BLaER1 treated with 17β-estradiol and CSF1 and Interleukin-3, amounts not matched to agents 10 nM and 100 nM (cell line): ENCODE data around the gene ARHGAP42.
A peak's percentile ranks its signal among the peaks of the same experiment; 100 is the strongest.

Experiments used
- H3K27ac ChIP-seq, 11 experiments: shearing (Covaris generic); formaldehyde crosslinking; 2 replicates each; pipeline ENCODE4 v1.8.1; 2022
- H3K27me3 ChIP-seq, 11 experiments: shearing (Covaris generic); formaldehyde crosslinking; 2 replicates each; pipeline ENCODE4 v1.8.1; 2022
- H3K36me3 ChIP-seq, 11 experiments: shearing (Covaris generic); formaldehyde crosslinking; 2 replicates each; pipeline ENCODE4 v1.8.1; 2022
- H3K4me1 ChIP-seq, 10 experiments: shearing (Covaris generic); formaldehyde crosslinking; 2 replicates each; pipeline ENCODE4 v1.8.1; 2022
- H3K4me2 ChIP-seq, 11 experiments: shearing (Covaris generic); formaldehyde crosslinking; 2 replicates each; pipeline ENCODE4 v1.8.1; 2022
- H3K4me3 ChIP-seq, 10 experiments: shearing (Covaris generic); formaldehyde crosslinking; 2 replicates each; pipeline ENCODE4 v1.8.1; 2022
- H3K9ac ChIP-seq, 11 experiments: shearing (Covaris generic); formaldehyde crosslinking; 2 replicates each; pipeline ENCODE4 v1.8.1; 2022
- H3K9me3 ChIP-seq, 11 experiments: shearing (Covaris generic); formaldehyde crosslinking; replicated peaks in 1 of 11; 2 replicates each; pipeline ENCODE4 v1.8.1; 2022
- H4K20me1 ChIP-seq, 11 experiments: shearing (Covaris generic); formaldehyde crosslinking; 2 replicates each; pipeline ENCODE4 v1.8.1; 2022
- Cebpa-rat ChIP-seq, 11 experiments: shearing (Covaris generic); IDR thresholded peaks; 2 replicates each; pipeline ENCODE4 v1.8.1; 2022

Gene ARHGAP42

DNA sequence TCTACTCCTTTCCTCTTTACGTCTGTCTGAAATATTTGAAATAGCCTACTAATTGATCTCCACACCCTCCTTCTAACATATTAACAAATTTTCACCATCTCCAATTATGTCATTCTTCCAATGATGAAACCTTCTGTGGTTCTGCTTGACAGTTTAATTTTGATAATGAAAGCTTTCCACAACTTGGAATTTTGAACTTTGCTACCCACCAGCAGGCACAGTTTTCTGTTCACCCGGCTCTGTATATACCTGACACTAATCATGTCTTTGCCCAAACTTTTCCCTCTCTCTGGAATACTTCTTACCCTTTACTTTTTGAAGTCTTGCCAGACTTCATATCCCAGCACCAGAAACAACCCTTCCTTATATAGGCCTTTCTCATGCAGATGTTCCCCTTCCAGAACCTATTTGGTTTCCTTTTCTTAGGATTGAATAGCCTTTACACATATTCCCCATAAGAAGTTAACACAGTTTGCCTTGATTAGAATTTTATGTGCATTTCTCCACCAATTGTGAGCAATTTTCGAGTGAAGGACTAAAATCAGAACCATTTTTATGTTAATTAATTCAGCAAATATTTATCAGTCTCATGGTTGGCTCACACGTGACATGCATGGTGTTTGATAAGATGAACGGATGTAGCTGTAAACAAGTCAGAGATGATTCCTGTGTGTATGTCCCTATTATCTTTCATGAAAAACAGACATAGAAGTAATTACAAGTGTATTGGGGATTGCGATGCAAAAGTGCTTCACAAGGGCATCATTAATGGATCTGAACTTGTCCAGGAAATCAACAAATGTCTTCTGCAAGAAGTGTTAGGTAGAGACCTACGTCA lies 173.4 kb downstream of the ARHGAP42 start:
- H3K27me3 ChIP-seq: no peaks in the 10 kb centered on the region
- H3K4me1 ChIP-seq: peaks cover 3 to 11% (median 5%) of the 10 kb centered on the region in 10 experiments; a peak in 12 of 20 replicates
- H4K20me1 ChIP-seq: peaks cover 0 to 10% (median 0%) of the 10 kb centered on the region in 11 experiments; a peak in 1 of 22 replicates
- H3K27ac ChIP-seq: no peak overlapping the region
- no peak overlapping the region for H3K9ac ChIP-seq
- H3K9me3 ChIP-seq: no peaks in the 10 kb centered on the region
- no peak for TF ChIP-seq Cebpa-rat (IDR thresholded peaks at IDR 0.05)
- no peaks in the 10 kb centered on the region for H3K36me3 ChIP-seq
- H3K4me2 ChIP-seq: no peak overlapping the region
- no peak overlapping the region for H3K4me3 ChIP-seq

- no peak overlapping the region for H3K27ac ChIP-seq
- H3K9ac ChIP-seq: no peak overlapping the region
- peaks cover 10 to 18% (median 12%) of the 10 kb centered on the region in 10 experiments for H3K4me1 ChIP-seq
- no peak overlapping the region for H3K4me3 ChIP-seq
- H4K20me1 ChIP-seq: peaks cover 0 to 10% (median 0%) of the 10 kb centered on the region in 11 experiments; a peak in 1 of 22 replicates
- H3K4me2 ChIP-seq: no peak overlapping the region
- TF ChIP-seq Cebpa-rat (IDR thresholded peaks at IDR 0.05): no peak
- H3K27me3 ChIP-seq: no peaks in the 10 kb centered on the region
- peaks cover 0 to 5% (median 0%) of the 10 kb centered on the region in 11 experiments; a peak in 6 of 22 replicates for H3K9me3 ChIP-seq
- no peaks in the 10 kb centered on the region for H3K36me3 ChIP-seq
Observed at GRCh38 chr11:100861212-100861611, 174.1 kb downstream of the ARHGAP42 start.

GRCh38 chr11:100863080-100863581 lies 176.0 kb downstream of the ARHGAP42 start:
- peak overlapping the region in 5 of 11 experiments; percentile 8 to 30 (median 16); a peak in 3 of 22 replicates for H3K4me2 ChIP-seq
- H3K4me3 ChIP-seq: no peak overlapping the region
- H4K20me1 ChIP-seq: no peaks in the 10 kb centered on the region
- peaks cover 0 to 17% (median 6%) of the 10 kb centered on the region in 11 experiments; a peak in 8 of 22 replicates for H3K9me3 ChIP-seq
- no peaks in the 10 kb centered on the region for H3K27me3 ChIP-seq
- H3K36me3 ChIP-seq: no peaks in the 10 kb centered on the region
- H3K27ac ChIP-seq: no peak overlapping the region
- H3K4me1 ChIP-seq: peaks cover 16 to 29% (median 20%) of the 10 kb centered on the region in 10 experiments
- TF ChIP-seq Cebpa-rat (IDR thresholded peaks at IDR 0.05): no peak
- H3K9ac ChIP-seq: no peak overlapping the region

DNA sequence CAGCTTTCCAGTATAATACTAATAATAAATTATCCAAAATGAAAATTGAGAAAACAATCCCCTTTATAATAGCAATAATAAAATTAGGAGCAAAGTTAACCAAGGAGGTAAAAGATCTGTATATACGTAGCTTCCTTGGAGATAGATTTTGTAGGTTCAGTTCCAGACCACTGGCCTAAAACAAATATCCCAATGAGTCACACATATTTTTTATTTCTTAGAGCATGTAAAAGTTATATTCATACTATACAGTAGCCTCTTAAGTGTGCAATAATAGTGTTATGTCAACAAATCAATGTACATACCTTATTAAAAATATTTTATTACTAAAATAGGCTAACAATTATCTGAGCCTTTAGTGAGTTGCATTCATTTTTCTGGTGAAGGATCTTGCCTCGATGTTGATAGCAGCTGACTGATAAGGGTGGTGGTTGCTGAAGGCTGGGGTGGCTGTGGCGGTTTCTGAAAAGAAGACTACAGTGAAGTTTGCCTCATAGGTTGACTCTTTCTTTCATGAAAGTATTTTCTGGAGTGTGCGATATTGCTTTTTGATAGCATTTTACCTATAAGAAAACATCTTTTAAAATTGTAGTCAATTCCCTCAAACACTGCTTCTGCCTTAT lies 178.5 kb downstream of the ARHGAP42 start:
- Histone ChIP-seq H4K20me1 (no peaks in the 10 kb centered on the region), H3K36me3 (no peaks in the 10 kb centered on the region), H3K9ac (no peak overlapping the region), H3K4me1 (peaks cover 16 to 29% (median 20%) of the 10 kb centered on the region in 10 experiments), H3K4me3 (no peak overlapping the region), H3K27me3 (no peaks in the 10 kb centered on the region), H3K4me2 (peak overlapping the region; percentile 10 to 59 (median 42); a peak in 21 of 22 replicates), H3K27ac (peak overlapping the region in 4 of 11 experiments; percentile 32 to 53 (median 42); a peak in 5 of 22 replicates), H3K9me3 (peaks cover 0 to 17% (median 6%) of the 10 kb centered on the region in 11 experiments; a peak in 8 of 22 replicates)
- TF ChIP-seq Cebpa-rat (IDR thresholded peaks at IDR 0.05): no peak

DNA sequence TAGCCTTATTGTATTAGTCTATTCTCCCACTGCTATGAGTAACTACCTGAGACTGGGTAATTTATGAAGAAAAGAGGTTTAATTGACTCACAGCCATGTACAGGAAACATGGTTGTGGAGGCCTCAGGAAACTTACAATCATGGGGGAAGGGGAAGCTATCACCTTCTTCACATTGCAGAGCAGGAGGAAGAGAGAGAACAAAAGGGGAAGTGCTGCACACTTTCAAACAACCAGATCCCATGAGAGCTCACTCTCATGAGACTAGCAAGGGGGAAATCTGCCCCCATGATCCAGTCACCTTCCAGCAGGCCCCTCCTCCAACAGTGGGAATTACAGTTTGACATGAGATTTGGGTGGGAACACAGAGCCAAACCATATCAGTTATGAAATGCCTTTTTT lies 179.4 kb downstream of the ARHGAP42 start:
- H3K27ac ChIP-seq: peak overlapping the region in 10 of 11 experiments; percentile 32 to 62 (median 47); a peak in 17 of 22 replicates
- H3K4me3 ChIP-seq: no peak overlapping the region
- H3K36me3 ChIP-seq: no peaks in the 10 kb centered on the region
- H3K9me3 ChIP-seq: peaks cover 0 to 17% (median 6%) of the 10 kb centered on the region in 11 experiments; a peak in 8 of 22 replicates
- peak overlapping the region; percentile 10 to 59 (median 42) for H3K4me2 ChIP-seq
- no peak for TF ChIP-seq Cebpa-rat (IDR thresholded peaks at IDR 0.05)
- H3K27me3 ChIP-seq: no peaks in the 10 kb centered on the region
- H4K20me1 ChIP-seq: no peaks in the 10 kb centered on the region
- no peak overlapping the region for H3K9ac ChIP-seq
- peaks cover 16 to 29% (median 20%) of the 10 kb centered on the region in 10 experiments for H3K4me1 ChIP-seq

DNA sequence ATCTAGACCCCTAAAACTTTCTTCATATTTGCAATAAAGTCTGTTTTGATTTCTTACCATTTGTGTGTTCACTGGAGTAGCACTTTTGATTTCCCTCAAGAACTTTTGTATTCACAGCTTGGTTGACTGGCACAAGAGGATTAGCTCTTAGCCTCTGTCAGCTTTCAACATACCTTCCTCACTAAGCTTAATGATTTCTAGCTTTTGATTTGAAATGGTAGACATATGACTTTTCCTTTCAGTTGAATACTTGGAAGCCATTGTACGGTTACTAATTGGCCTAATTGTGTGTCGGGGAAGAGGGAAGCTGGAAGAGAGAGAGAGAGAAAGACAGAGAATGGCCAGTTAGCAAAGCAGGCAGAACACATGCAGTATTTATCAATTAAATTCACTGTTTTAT lies 180.5 kb downstream of the ARHGAP42 start:
- H3K4me3 ChIP-seq: no peak overlapping the region
- H3K4me1 ChIP-seq: peaks cover 16 to 29% (median 20%) of the 10 kb centered on the region in 10 experiments
- no peaks in the 10 kb centered on the region for H4K20me1 ChIP-seq
- no peak for TF ChIP-seq Cebpa-rat (IDR thresholded peaks at IDR 0.05)
- H3K4me2 ChIP-seq: no peak overlapping the region
- no peaks in the 10 kb centered on the region for H3K27me3 ChIP-seq
- no peak overlapping the region for H3K9ac ChIP-seq
- H3K36me3 ChIP-seq: no peaks in the 10 kb centered on the region
- peaks cover 0 to 17% (median 6%) of the 10 kb centered on the region in 11 experiments; a peak in 8 of 22 replicates for H3K9me3 ChIP-seq
- H3K27ac ChIP-seq: no peak overlapping the region

GRCh38 chr11:100869328-100869727 lies 182.2 kb downstream of the ARHGAP42 start:
- TF ChIP-seq Cebpa-rat (IDR thresholded peaks at IDR 0.05): no peak
- H3K27ac ChIP-seq: no peak overlapping the region
- no peak overlapping the region for H3K9ac ChIP-seq
- H3K27me3 ChIP-seq: no peaks in the 10 kb centered on the region
- no peaks in the 10 kb centered on the region for H4K20me1 ChIP-seq
- H3K4me2 ChIP-seq: no peak overlapping the region
- H3K4me1 ChIP-seq: peaks cover 12 to 23% (median 18%) of the 10 kb centered on the region in 10 experiments
- H3K4me3 ChIP-seq: no peak overlapping the region
- H3K9me3 ChIP-seq: peaks cover 0 to 17% (median 6%) of the 10 kb centered on the region in 11 experiments; a peak in 8 of 22 replicates
- 0 out of 22 replicates have a peak, but pooled peaks cover 0 to under 1% (median 0%) of the 10 kb centered on the region in 11 experiments for H3K36me3 ChIP-seq

GRCh38 chr11:100870138-100870537 lies 183.1 kb downstream of the ARHGAP42 start:
- H3K9ac ChIP-seq: no peak overlapping the region
- no peaks in the 10 kb centered on the region for H4K20me1 ChIP-seq
- no peaks in the 10 kb centered on the region for H3K27me3 ChIP-seq
- peaks cover 12 to 22% (median 18%) of the 10 kb centered on the region in 10 experiments for H3K4me1 ChIP-seq
- peaks cover 0 to 4% (median 0%) of the 10 kb centered on the region in 11 experiments; a peak in 1 of 22 replicates for H3K36me3 ChIP-seq
- H3K4me3 ChIP-seq: no peak overlapping the region
- no peak overlapping the region for H3K4me2 ChIP-seq
- no peak overlapping the region for H3K27ac ChIP-seq
- no peak for TF ChIP-seq Cebpa-rat (IDR thresholded peaks at IDR 0.05)
- H3K9me3 ChIP-seq: peaks cover 0 to 17% (median 6%) of the 10 kb centered on the region in 11 experiments; a peak in 8 of 22 replicates
